Activated T-cell treated with anti-CD3 and anti-CD28 coated beads, Interleukin-2, amount 50 U/mL, for 72 hours (primary cell): ENCODE results near the gene SIDT2. TPM values are rescaled to one million over a fixed set of nuclear protein-coding genes. Genes with fewer than 3 reads are reported as not detected.
A peak's percentile ranks its signal among the peaks of the same experiment; 100 is the strongest.

Source experiments
- ATAC-seq, 2 donors: fragments of 150-1000 bp; cut with Tn5 transposase; replicated peaks in 1 of 2; 2 replicates each; pipeline ENCODE4 v1.10.0; 2021; ENCODE audit warnings: moderate library complexity in 2 of 2, mild to moderate bottlenecking in 1 of 2
- DNase-seq, 2 donors: peaks; one replicate each; pipeline ENCODE4 v3.0.0; 2021 to 2022; ENCODE audit warnings: mixed read lengths in 1 of 2
- H3K27ac Mint-ChIP-seq: one replicate; pipeline ENCODE4 v1.8.0; 2022; ENCODE audit warnings: mild to moderate bottlenecking, moderate library complexity, mixed read lengths
- H3K27me3 Mint-ChIP-seq: one replicate; pipeline ENCODE4 v1.8.0; 2022; ENCODE audit warnings: low read depth, mixed read lengths
- H3K36me3 Mint-ChIP-seq, 2 donors: one replicate each; pipeline ENCODE4 v1.8.0; 2022; ENCODE audit warnings: mixed read lengths in 2 of 2, mild to moderate bottlenecking in 1 of 2; ENCODE audit not compliant: insufficient read depth in 2 of 2
- H3K4me1 Mint-ChIP-seq: one replicate; pipeline ENCODE4 v1.8.0; 2022; ENCODE audit warnings: low read depth, mixed read lengths
- H3K4me3 Mint-ChIP-seq, 2 donors: one replicate each; pipeline ENCODE4 v1.8.0; 2022; ENCODE audit warnings: mild to moderate bottlenecking in 2 of 2, mixed read lengths in 2 of 2, moderate library complexity in 2 of 2
- H3K9me3 Mint-ChIP-seq, 2 donors: one replicate each; pipeline ENCODE4 v1.8.0; 2022; ENCODE audit warnings: mixed read lengths in 2 of 2
- total RNA-seq, 2 donors: library from RNA; stranded (reverse); gene quantifications; one replicate each; pipeline ENCODE4 v1.2.3, GENCODE V29; 2022

The SIDT2 gene
- total RNA-seq, 2 donors from 2014 or later = 32.0 to 40.3 TPM

DNA sequence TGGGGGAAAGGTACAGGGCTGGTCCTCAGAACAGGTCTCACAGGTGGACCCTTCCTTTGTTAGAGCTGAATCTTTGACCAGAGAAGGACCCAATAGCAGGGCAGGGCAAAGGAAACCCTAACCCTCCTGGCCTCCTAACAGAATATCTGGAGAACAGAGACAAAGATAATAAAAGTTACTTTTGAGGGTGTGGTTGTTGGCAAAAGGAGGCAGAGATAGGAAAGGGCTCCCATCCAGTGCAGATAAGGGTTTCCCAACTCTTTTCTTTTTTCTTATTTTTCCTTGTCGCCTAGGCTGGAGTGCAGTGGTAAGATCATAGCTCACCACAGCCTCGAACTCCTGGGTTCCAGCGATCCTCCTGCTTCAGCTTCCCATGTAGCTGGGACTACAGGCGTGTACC lies 41.5 kb downstream of the SIDT2 start:
- no peak overlapping the region for H3K27ac Mint-ChIP-seq
- no peaks in the 10 kb centered on the region for H3K9me3 Mint-ChIP-seq
- no peak for ATAC-seq
- no peak overlapping the region for H3K4me3 Mint-ChIP-seq
- peaks cover 15 to 22% of the 10 kb centered on the region in 2 donors for H3K36me3 Mint-ChIP-seq
- DNase-seq = no peak
- no peaks in the 10 kb centered on the region for H3K27me3 Mint-ChIP-seq
- H3K4me1 Mint-ChIP-seq = no peaks in the 10 kb centered on the region

DNA sequence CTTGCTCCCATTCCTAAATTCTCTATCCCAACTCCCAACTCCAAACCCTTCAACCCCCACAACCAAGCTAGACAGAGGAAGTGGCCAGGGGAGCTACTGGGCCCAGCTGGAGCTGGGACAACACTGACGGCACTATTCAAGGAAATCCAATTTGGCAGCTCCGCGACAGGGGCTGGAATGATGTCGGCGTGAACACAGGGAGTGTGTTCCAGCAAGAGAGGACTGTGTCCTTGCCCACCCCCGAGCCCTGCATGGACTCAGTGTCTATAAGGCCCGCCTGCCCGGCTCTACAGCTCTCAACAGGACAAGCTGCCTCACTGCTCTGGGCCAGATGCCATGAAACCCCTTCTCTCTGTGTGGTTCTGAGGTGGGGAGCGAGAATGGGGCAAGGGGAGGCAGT lies 42.0 kb downstream of the SIDT2 start:
- peaks cover 15 to 26% of the 10 kb centered on the region in 2 donors for H3K36me3 Mint-ChIP-seq
- no peaks in the 10 kb centered on the region for H3K4me1 Mint-ChIP-seq
- no peak overlapping the region for H3K4me3 Mint-ChIP-seq
- H3K27me3 Mint-ChIP-seq = no peaks in the 10 kb centered on the region
- H3K27ac Mint-ChIP-seq = no peak overlapping the region
- DNase-seq (no peak), ATAC-seq (no peak)
- no peaks in the 10 kb centered on the region for H3K9me3 Mint-ChIP-seq

DNA sequence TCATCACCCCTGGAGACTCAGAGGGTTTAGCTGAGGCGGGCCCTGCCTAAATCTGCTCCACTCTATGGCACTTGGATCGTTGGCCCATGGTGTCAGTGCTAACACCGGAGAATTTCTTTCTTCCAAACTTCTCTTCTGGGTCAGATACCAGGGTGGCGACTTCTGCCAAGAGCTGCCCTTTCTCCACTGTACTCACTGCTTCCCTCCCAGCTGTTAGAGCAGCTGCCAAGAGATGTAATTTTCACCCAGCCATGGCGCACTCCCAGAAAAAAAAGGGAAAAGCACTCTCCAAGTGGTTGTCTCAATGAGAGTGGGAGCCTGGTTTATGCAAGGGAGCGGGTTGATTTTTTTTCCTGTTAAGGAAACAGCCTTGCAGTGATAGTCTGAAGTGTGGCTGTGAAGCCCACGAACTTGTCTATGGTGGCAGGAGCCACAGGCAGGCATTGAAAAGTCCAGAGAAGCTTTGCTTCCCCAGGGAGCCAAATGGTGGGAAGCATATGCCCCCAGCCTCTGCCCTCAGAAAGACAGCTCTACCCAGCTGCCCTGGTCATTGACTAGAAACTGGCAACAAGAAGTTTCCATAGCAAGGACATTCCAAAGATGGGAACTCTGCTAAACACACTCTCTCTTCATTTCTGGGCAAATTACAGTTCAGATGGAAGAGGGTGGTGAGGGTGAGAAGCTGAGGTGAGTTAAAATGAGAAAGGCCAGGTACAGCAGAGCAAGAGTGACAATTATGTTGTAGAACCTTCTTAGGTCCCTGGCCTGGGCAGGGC lies 42.6 kb downstream of the SIDT2 start:
- ATAC-seq (no peak), DNase-seq (no peak)
- no peaks in the 10 kb centered on the region for H3K9me3 Mint-ChIP-seq
- peaks cover 15 to 23% of the 10 kb centered on the region in 2 donors for H3K36me3 Mint-ChIP-seq
- no peak overlapping the region for H3K4me3 Mint-ChIP-seq
- H3K27me3 Mint-ChIP-seq = no peaks in the 10 kb centered on the region
- H3K4me1 Mint-ChIP-seq = peaks cover under 1% of the 10 kb centered on the region
- peak overlapping the region; percentile 17 for H3K27ac Mint-ChIP-seq

DNA sequence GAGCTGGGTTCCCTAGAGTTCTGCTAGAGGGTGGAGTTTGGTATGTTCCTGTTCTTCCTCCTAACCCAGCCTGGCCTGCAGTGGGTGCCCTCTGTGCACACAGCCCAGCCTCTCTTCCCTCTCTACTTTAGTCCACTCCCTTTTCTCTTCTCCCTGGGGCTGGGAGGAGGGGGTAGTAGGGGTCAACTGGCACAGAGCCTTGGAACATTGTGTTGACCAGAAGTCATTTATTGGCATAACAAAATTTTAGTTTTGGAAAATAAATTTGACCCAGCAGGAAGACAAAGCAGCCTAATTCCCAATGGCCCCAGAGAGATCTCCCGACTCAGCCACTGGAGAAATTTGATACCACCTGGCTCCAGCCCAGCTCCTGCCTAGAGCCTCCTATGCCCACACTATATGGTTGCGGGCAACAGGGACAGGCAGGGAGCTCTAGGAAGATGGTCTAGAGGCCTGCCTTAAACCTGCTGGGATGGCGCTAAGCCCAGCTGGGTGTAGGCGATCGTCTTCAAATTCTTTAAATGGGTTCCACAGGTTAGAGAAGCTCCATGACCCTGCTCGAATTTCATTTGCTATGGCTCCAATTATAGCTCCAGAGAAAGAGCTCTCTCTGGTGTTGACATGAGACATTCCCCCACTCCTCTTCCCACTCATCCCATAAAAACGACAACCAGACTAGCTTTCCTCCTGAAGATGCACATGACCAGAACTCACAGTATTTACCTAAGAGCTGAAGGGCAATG lies 43.4 kb downstream of the SIDT2 start:
- no peak overlapping the region for H3K27ac Mint-ChIP-seq

DNA sequence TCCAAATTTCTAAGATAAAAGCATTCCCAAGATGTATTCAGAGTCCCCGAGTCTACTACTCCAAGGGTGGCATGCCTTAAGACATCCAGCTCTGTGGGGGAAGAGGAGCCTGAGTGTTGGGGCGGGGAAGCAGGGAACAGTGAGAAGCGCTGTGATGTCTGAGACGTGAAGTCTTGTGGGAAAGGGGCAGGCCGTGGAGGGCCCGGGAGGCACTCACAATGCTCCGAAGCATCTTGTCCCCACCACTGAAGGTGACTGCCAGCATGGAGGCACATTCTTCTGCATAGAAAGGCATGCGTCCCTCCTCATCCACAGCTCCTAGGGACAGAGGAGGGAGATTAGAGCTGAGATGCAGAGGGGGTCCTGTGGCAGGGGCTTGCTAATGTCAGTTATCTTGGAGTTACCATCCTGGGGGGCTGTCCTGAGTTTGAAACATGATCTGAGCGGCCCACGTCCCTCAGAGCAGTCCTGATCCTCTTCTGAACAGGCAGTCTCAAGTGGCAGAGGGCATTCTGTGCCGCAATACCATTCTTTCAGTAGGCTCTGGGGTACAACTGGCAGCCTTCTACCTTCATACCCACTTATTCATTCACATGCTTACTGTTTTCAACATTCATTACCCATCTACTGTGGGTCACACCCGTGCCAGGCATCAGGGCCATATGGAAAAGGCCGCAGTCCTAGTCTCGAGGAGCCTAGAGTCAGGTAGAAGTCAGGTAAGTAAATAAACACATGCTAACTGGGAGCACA lies 44.6 kb downstream of the SIDT2 start:
- ATAC-seq = no peak
- no peak overlapping the region for H3K4me3 Mint-ChIP-seq
- no peak overlapping the region for H3K27ac Mint-ChIP-seq
- no peaks in the 10 kb centered on the region for H3K27me3 Mint-ChIP-seq
- peaks cover 19 to 32% of the 10 kb centered on the region in 2 donors for H3K36me3 Mint-ChIP-seq
- no peak for DNase-seq
- peaks cover 16% of the 10 kb centered on the region for H3K4me1 Mint-ChIP-seq
- no peaks in the 10 kb centered on the region for H3K9me3 Mint-ChIP-seq

More for the DNA sequence above, 43.4 kb downstream of the SIDT2 start:
- Mint-ChIP-seq H3K36me3 (peaks cover 16 to 28% of the 10 kb centered on the region in 2 donors), H3K27me3 (no peaks in the 10 kb centered on the region), H3K4me1 (peaks cover 8% of the 10 kb centered on the region), H3K9me3 (no peaks in the 10 kb centered on the region), H3K4me3 (no peak overlapping the region)
- ATAC-seq (no peak), DNase-seq (no peak)

DNA sequence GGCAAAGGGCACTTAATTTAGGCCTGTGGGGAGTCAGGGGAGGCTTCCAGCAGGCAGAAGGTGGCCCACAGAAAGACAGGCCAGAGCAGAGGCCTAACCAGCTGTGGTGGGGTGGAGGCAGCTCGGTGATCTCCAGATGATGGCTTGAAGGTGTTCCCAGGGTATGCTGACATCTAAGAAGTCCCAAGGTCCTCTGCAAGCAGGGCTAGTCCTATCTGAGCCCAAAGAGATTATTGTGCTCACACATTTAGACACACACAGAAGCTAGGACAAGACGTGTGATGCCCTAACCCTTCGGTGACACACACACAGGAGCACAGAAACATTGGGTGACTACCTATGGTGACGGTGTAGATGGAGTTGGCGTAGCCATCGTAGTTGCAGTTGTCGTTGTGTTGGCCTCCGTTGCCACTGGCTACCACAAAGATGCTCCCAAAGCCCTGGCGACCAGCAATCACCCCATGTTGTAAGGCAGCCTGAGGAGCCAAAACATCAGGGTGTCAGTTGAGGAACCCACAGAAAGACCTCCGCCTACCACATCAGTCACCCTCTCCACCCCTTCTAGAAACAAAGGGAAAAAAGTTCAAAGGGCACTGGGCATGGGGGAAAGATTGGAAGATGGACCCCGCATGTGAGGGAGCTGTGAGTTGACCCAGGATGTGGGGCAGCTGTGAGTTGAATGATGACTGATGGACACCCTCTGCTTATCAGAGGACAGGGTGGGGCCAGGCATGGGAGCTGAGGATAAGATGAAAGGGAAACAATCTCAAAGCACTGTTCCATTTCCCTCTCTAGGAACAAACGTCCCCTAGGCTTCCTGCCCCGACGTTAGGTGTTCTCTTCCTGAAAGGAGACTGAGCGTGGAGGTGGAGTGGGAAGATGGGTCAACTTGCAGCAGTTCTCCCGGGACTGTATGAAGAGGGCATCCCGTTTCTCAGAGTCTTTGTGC lies 45.5 kb downstream of the SIDT2 start:
- no peaks in the 10 kb centered on the region for H3K9me3 Mint-ChIP-seq
- peak overlapping the region; percentile 44 for H3K27ac Mint-ChIP-seq
- no peak for ATAC-seq
- peaks cover 24% of the 10 kb centered on the region for H3K4me1 Mint-ChIP-seq
- H3K27me3 Mint-ChIP-seq = no peaks in the 10 kb centered on the region
- DNase-seq = no peak
- no peak overlapping the region for H3K4me3 Mint-ChIP-seq
- peaks cover 18 to 30% of the 10 kb centered on the region in 2 donors for H3K36me3 Mint-ChIP-seq

DNA sequence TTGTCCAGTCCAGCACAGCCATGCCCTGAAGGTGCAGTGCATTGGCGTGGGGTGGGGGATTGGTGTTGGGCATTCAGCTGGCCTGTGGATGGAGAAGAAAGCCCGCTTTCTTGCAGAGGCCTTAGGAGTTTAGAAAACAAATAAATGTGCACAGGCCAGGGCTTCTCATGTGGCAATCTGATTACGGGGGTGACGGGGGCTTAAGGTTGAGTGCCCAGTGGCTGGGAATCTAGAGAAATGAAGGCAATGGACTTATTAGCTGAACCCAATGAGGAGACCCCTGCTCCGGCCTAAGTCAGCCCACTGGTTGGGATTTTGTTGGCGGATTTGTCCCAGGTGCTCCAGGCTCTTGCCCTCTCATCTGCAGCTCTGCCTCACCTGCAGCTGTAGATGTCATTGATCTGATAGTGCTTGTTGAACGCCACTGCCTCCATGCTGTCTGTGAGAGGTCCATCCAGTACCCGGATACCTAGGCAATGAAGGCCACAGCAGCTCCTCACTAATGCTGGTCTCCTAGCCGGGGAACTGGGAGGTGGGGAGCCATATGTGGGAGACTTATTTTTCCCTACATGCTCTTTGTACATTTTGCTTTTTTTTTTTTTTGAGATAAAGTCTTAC lies 47.1 kb downstream of the SIDT2 start:
- Mint-ChIP-seq H3K27me3 (no peaks in the 10 kb centered on the region), H3K4me3 (no peak overlapping the region), H3K36me3 (peaks cover 19 to 36% of the 10 kb centered on the region in 2 donors), H3K4me1 (peaks cover 41% of the 10 kb centered on the region), H3K27ac (no peak overlapping the region), H3K9me3 (no peaks in the 10 kb centered on the region)
- DNase-seq (no peak), ATAC-seq (no peak)

DNA sequence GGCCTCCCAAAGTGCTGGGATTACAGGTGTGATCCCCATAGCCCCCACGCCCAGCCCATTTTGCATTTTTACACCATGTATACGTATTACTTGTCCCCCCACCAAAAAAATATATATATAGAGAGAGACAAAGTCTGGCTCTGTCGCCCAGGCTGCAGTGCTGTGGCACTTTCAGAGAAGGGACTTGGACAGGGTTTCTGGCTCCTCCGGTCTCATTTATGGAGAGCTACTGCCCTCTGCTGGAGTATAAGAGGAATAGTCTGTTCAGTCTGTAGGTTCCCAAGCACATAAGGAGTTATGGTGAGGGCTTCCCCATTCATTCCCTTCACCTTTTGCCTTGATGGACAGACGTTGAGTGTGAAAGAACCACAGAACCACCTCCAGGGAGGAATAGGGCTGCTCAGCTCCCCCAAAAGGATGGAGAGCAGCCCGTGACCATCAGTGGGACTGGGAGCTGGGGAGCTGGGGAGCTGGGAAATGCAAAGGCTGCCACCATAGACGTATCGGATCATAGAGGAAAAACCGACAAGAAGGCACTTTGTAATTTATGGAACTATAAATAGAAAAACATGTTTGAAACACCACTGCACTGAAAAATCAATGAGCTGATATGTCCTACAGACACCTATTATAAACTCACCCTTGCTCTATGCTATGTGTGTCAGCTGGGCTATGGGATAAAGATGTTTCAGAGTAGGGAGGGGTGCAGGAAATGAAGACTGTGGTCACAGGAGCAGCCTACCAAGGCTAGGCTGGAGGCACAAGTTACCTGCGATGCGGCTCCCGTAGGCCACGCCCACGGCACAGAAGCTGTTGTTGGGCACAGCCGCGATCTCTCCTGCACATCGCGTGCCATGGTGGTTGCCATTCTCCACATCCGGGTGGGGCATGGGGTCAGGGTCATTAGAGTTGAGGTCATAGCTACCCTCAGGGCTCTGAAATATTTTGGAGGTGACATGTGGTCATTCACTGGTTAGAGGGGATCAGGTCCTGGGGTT lies 48.1 kb downstream of the SIDT2 start:
- Mint-ChIP-seq H3K36me3 (peaks cover 20 to 41% of the 10 kb centered on the region in 2 donors), H3K4me1 (peaks cover 45% of the 10 kb centered on the region), H3K4me3 (no peak overlapping the region), H3K27me3 (no peaks in the 10 kb centered on the region), H3K9me3 (no peaks in the 10 kb centered on the region), H3K27ac (peak overlapping the region; percentile 44)
- peak; percentile 39 to 49 for DNase-seq
- ATAC-seq = peak; percentile 36 to 41

DNA sequence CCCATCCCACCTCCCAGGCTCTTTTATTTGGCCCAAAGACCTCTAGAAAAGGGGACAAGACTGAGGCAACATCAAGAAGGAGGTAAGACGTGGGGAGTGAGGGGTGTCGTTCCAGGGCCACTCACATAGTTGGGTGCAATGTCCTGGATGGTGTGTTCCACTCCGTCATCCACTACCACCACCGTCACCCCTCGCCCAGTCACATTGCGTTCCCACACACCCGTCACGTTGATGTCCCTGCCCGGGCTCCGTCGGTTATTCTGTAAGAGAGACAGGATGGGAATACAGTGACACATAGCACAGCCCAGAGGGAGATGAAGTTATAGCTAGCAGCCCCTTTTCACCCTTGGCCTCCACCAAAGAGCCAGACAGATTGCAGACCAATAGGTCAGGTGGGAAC lies 49.5 kb downstream of the SIDT2 start:
- H3K27ac Mint-ChIP-seq = peak overlapping the region; percentile 85
- H3K4me3 Mint-ChIP-seq = peak overlapping the region; percentile 15 to 42
- H3K9me3 Mint-ChIP-seq = no peaks in the 10 kb centered on the region
- ATAC-seq (no peak), DNase-seq (no peak)
- H3K36me3 Mint-ChIP-seq = peaks cover 20 to 41% of the 10 kb centered on the region in 2 donors
- H3K27me3 Mint-ChIP-seq = no peaks in the 10 kb centered on the region
- H3K4me1 Mint-ChIP-seq = peaks cover 45% of the 10 kb centered on the region

DNA sequence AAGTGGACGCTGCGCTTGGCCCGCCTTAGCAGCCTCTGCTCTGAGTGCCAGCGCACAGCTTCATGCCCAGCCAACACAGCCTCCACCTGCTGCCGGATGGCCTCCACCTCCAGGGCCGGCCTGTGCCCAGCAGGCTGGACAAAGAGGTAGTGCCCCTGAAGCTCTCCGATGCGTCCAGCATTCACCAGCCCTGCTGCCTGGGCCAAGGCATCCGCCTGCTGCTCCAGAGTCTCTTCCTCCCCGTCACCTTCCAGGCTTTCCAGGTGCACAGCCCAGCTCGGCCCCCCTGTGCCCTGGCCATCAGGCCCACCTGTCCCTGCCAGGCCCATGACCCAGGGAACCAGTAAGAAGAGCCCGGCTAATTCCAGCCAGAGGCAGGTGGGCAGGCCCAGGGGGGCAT lies 50.9 kb downstream of the SIDT2 start:
- ATAC-seq = no peak
- H3K9me3 Mint-ChIP-seq = no peaks in the 10 kb centered on the region
- no peaks in the 10 kb centered on the region for H3K27me3 Mint-ChIP-seq
- DNase-seq = no peak
- peaks cover 16 to 41% of the 10 kb centered on the region in 2 donors for H3K36me3 Mint-ChIP-seq
- peak overlapping the region; percentile 89 to 95 for H3K4me3 Mint-ChIP-seq
- peaks cover 58% of the 10 kb centered on the region for H3K4me1 Mint-ChIP-seq
- H3K27ac Mint-ChIP-seq = peak overlapping the region; percentile 18

DNA sequence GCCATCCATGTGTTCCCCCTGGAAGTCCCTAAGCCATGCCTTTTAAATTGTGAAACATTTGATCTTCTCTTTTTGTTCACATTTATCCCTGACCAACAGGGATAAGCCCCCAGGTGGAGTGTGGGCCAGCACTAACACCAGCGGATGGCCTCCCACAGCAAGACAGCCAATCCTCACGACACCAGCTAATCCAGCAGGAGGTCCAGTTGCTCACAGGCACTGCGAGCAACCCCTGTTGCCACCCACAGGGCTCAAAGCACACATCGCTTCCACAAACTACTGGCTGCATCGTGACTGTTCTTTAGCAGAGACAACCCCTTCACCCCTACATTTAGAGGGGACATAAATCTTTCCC lies 51.4 kb downstream of the SIDT2 start:
- Mint-ChIP-seq H3K4me3 (peak overlapping the region; percentile 89 to 95), H3K27me3 (no peaks in the 10 kb centered on the region), H3K27ac (peak overlapping the region; percentile 88), H3K9me3 (no peaks in the 10 kb centered on the region), H3K4me1 (peaks cover 59% of the 10 kb centered on the region), H3K36me3 (peaks cover 16 to 41% of the 10 kb centered on the region in 2 donors)
- ATAC-seq (peak in 1 of 2 donors; percentile 22), DNase-seq (no peak)
